NB4 (cell line): ENCODE measurements around the gene MRPL42.

Experiments used
- DNase-seq: peaks from one replicate; pipeline ENCODE4 v3.0.0; 2010; ENCODE audit warnings: low read depth
- H3K4me3 ChIP-seq: one replicate; pipeline ENCODE4 v1.5.1; 2011; ENCODE audit warnings: mild to moderate bottlenecking, low read depth, low read length, moderate library complexity
- MAX ChIP-seq: IDR thresholded peaks from 2 replicates; pipeline ENCODE4 v1.6.1; 2011; ENCODE audit warnings: low read depth, low read length
- MYC ChIP-seq: IDR thresholded peaks from 2 replicates; pipeline ENCODE4 v1.6.1; 2011; ENCODE audit warnings: low read depth, low read length
- POLR2A ChIP-seq: IDR thresholded peaks from 2 replicates; pipeline ENCODE4 v1.6.1; 2011; ENCODE audit warnings: mild to moderate bottlenecking; ENCODE audit not compliant: insufficient read length; ENCODE audit errors: extremely low read depth
- TF ChIP-seq, protein P1 (sequence below): IDR thresholded peaks from one replicate; pipeline ENCODE4 v1.5.1; 2012; ENCODE audit warnings: low read depth, low read length

The MRPL42 gene

DNA sequence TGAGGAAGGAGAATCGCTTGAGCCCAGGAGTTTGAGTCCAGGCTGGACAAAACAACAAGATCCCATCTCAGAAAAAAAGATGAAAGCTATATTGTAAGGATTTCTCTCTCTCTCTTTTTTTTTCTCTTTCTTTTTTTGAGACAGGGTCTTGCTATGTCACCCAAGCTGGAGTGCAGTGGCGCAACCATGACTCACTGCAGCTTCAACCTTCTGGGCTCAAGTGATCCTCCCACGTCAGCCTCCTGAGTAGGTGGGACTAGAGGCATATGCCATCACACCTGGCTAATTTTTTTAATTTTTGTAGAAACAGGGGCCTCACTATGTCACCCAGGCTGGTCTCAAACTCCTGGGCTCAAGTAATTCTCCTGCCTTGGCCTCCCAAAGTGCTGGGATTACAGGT, 5.8 kb upstream of the MRPL42 start:
- H3K4me3 ChIP-seq: no peak overlapping the region
- TF ChIP-seq MYC (no peak), MAX (no peak), POLR2A (no peak)
- TF ChIP-seq, protein P1, sequence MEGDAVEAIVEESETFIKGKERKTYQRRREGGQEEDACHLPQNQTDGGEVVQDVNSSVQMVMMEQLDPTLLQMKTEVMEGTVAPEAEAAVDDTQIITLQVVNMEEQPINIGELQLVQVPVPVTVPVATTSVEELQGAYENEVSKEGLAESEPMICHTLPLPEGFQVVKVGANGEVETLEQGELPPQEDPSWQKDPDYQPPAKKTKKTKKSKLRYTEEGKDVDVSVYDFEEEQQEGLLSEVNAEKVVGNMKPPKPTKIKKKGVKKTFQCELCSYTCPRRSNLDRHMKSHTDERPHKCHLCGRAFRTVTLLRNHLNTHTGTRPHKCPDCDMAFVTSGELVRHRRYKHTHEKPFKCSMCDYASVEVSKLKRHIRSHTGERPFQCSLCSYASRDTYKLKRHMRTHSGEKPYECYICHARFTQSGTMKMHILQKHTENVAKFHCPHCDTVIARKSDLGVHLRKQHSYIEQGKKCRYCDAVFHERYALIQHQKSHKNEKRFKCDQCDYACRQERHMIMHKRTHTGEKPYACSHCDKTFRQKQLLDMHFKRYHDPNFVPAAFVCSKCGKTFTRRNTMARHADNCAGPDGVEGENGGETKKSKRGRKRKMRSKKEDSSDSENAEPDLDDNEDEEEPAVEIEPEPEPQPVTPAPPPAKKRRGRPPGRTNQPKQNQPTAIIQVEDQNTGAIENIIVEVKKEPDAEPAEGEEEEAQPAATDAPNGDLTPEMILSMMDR: no peak
- peak; percentile 85 for DNase-seq

GRCh38 chr12:93465841-93466240, 1.5 kb upstream of the MRPL42 start:
- H3K4me3 ChIP-seq: no peak overlapping the region
- no peak for DNase-seq
- no peak for TF ChIP-seq MAX
- TF ChIP-seq, protein P1: no peak
- TF ChIP-seq POLR2A: no peak
- no peak for TF ChIP-seq MYC

DNA sequence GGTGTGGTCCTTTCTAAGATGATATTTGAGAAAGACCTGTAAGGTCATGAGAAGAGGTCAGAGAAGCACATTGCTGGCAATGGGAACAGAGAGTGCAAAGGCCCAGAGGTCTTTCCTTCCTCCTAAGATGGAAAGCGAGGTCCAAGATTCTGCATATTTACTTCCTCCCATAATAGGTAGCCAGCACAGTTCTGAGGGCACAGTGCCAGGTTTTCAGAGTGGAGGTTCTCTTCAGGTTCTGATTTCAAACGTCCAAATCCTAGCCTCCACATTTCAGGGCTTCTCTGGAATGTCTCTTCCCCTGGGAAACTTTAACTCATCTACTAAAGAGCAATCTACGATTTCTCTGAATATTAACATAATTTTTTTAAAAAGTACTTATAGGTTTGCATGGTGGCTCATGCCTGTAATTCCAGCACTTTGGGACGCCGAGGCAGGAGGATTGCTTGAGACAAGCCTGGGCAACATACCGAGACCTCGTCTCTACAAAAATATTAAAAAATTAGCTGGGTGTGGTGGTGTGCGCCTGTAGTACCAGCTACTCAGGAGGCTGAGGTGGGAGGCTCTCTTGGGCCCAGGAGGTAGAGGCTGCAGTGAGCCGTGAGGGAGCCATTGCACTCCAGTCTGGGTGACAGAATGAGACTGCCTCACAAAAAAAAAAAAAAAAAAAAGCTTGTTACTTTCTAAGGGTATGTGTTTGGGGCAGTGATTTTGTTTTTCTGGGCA, 526 bp upstream of the MRPL42 start:
- TF ChIP-seq MAX: no peak
- TF ChIP-seq MYC: no peak
- TF ChIP-seq, protein P1: no peak
- no peak for TF ChIP-seq POLR2A
- DNase-seq: no peak
- H3K4me3 ChIP-seq: peak overlapping the region; percentile 80

GRCh38 chr12:93468008-93468371, 676 bp downstream of the MRPL42 start:
- no peak for DNase-seq

DNA sequence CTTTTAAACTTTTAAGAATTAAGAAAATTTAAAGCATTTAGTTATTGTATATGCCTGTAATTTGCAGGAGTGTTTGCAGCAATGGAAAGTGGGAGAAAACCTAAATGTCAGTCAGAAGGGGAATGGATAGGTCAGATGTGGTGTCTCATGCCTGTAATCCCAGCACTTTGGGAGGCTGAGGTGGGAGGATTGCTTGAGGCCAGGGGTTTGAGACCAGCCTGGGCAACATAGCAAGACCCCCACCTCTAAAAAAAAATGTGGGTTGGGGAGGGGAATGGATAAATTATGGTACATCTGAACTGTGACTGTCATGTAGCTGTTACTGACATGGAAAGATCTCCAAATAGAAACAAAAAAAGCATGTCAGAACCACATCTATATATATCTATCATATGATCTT, 2.1 kb downstream of the MRPL42 start:
- TF ChIP-seq POLR2A (no peak), MYC (no peak), MAX (no peak)
- TF ChIP-seq, protein P1: no peak
- DNase-seq: no peak
- H3K4me3 ChIP-seq: peak overlapping the region; percentile 80

More at GRCh38 chr12:93468008-93468371, 676 bp downstream of the MRPL42 start:
- TF ChIP-seq POLR2A (no peak), MYC (no peak), MAX (no peak)
- TF ChIP-seq, protein P1: no peak
- H3K4me3 ChIP-seq: peak overlapping the region; percentile 80
